HG03521 (cell line): ENCODE results near the gene PRKCB.
A peak's percentile ranks its signal among the peaks of the same experiment; 100 is the strongest.

Source experiments
- ATAC-seq: cut with Tn5 transposase; IDR thresholded peaks from one replicate; pipeline ENCODE4 v1.9.1; 2021; ENCODE audit warnings: mild to moderate bottlenecking, moderate library complexity; ENCODE audit not compliant: unreplicated experiment

PRKCB gene

GRCh38 chr16:23836078-23836403 is 258 bp downstream of the PRKCB start:
- ATAC-seq = peak; percentile 14

GRCh38 chr16:23836404-23837311 is 875 bp downstream of the PRKCB start:
- peak; percentile 16 for ATAC-seq

- no peak for ATAC-seq
These were observed 1.9 kb downstream of the PRKCB start for GRCh38 chr16:23837553-23838308.

GRCh38 chr16:23838485-23839142 is 2.8 kb downstream of the PRKCB start:
- no peak for ATAC-seq

- no peak for ATAC-seq
These were observed 4.5 kb downstream of the PRKCB start for GRCh38 chr16:23840310-23840709.

GRCh38 chr16:23842137-23842600 is 6.4 kb downstream of the PRKCB start:
- ATAC-seq = peak; percentile 58

- ATAC-seq = no peak
These were observed 7.4 kb downstream of the PRKCB start for GRCh38 chr16:23843143-23843542.

GRCh38 chr16:23847251-23847650 is 11.5 kb downstream of the PRKCB start:
- ATAC-seq = no peak

GRCh38 chr16:23847948-23848347 is 12.2 kb downstream of the PRKCB start:
- ATAC-seq = no peak

- no peak for ATAC-seq
These were observed 13.2 kb downstream of the PRKCB start for GRCh38 chr16:23848958-23849357.

- ATAC-seq = no peak
These were observed 17.2 kb downstream of the PRKCB start for GRCh38 chr16:23852794-23853562.

GRCh38 chr16:23855010-23855409 is 19.2 kb downstream of the PRKCB start:
- ATAC-seq = no peak

- ATAC-seq = no peak
These were observed 20.5 kb downstream of the PRKCB start for GRCh38 chr16:23856251-23856709.

GRCh38 chr16:23857256-23857880 is 21.6 kb downstream of the PRKCB start:
- no peak for ATAC-seq

- ATAC-seq = no peak
These were observed 22.1 kb downstream of the PRKCB start for GRCh38 chr16:23857881-23858269.

- no peak for ATAC-seq
These were observed 22.8 kb downstream of the PRKCB start for GRCh38 chr16:23858542-23858941.

GRCh38 chr16:23859713-23860269 is 24.0 kb downstream of the PRKCB start:
- ATAC-seq = no peak

GRCh38 chr16:23861874-23862273 is 26.1 kb downstream of the PRKCB start:
- ATAC-seq = no peak

GRCh38 chr16:23862556-23862955 is 26.8 kb downstream of the PRKCB start:
- ATAC-seq = no peak
